ENCODE measurements around the gene SEMG1.

DNA sequence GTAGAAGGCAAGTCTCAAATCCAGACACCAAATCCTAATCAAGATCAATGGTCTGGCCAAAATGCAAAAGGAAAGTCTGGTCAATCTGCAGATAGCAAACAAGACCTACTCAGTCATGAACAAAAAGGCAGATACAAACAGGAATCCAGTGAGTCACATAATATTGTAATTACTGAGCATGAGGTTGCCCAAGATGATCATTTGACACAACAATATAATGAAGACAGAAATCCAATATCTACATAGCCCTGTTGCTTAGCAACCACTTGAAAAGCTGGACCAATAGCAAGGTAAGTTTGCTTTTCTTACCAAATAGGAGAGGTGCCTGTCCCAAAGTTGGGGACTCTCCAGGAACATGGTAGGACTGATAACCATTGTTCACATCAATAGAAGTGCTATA, 16.3 kb downstream of the SEMG1 start:
- TF ChIP-seq, protein P1, sequence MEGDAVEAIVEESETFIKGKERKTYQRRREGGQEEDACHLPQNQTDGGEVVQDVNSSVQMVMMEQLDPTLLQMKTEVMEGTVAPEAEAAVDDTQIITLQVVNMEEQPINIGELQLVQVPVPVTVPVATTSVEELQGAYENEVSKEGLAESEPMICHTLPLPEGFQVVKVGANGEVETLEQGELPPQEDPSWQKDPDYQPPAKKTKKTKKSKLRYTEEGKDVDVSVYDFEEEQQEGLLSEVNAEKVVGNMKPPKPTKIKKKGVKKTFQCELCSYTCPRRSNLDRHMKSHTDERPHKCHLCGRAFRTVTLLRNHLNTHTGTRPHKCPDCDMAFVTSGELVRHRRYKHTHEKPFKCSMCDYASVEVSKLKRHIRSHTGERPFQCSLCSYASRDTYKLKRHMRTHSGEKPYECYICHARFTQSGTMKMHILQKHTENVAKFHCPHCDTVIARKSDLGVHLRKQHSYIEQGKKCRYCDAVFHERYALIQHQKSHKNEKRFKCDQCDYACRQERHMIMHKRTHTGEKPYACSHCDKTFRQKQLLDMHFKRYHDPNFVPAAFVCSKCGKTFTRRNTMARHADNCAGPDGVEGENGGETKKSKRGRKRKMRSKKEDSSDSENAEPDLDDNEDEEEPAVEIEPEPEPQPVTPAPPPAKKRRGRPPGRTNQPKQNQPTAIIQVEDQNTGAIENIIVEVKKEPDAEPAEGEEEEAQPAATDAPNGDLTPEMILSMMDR (IDR thresholded peaks at IDR 0.05), result no peak
- TF ChIP-seq EZH2 (IDR thresholded peaks at IDR 0.05) (no peak), EZH2phosphoT487 (IDR thresholded peaks at IDR 0.05) (no peak)

Measured in neural progenitor cell (in vitro differentiated cells).